ENCODE results near the gene FAM169A. TPM values are rescaled to one million over a fixed set of nuclear protein-coding genes. Genes with fewer than 3 reads are reported as not detected.
A peak's percentile ranks its signal among the peaks of the same experiment; 100 is the strongest.
"Not testable (repeated sequence)": the region's sequence is repeated elsewhere in the genome, so short reads cannot be mapped to it uniquely, and the experiment has no call there.

FAM169A gene
- total RNA-seq, 2 experiments from 2014 or later = 10.4 to 11.5 TPM

DNA sequence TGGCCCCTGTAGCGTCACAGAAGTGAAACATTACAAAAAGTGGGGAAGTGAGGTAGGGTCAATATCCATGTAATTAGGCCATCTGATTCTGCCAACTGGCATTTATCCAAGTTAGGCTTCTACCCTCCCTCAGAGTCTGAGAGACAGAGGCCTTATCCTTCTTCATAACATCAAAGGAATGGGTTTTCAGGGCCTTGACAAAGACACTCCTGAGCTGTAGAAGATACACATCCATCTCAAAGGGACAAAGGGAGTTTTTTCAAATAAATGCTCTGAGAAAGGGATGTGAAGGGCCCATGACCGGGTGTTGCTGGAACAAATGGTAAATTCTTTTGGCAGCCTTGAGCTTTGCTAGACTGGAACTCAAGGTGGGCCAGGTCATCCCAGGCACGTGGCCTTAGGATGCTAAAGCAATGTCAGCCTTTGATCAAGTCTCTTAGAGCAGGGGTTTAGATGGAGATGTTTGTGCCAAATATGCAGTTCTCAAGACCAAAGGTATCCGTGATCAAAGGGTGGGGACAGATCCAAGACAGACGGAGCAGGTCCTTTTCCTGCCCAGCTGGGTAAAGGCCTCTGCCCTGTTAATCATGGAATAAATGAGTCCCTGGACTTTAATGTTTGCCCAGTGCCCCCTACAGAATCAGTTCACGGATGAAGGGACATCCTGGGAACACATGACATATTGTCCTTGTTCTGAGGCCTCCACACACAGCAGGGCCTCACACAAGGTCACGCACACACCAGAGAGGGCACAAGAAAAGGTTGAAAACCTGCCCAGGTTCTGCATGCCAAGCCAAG, 10.0 kb upstream of the FAM169A start:
- POLR2A ChIA-PET = no interaction called here
- intact Hi-C loops (cut with micrococcal nuclease) = no loop called here
- TF ChIP-seq, protein P1, sequence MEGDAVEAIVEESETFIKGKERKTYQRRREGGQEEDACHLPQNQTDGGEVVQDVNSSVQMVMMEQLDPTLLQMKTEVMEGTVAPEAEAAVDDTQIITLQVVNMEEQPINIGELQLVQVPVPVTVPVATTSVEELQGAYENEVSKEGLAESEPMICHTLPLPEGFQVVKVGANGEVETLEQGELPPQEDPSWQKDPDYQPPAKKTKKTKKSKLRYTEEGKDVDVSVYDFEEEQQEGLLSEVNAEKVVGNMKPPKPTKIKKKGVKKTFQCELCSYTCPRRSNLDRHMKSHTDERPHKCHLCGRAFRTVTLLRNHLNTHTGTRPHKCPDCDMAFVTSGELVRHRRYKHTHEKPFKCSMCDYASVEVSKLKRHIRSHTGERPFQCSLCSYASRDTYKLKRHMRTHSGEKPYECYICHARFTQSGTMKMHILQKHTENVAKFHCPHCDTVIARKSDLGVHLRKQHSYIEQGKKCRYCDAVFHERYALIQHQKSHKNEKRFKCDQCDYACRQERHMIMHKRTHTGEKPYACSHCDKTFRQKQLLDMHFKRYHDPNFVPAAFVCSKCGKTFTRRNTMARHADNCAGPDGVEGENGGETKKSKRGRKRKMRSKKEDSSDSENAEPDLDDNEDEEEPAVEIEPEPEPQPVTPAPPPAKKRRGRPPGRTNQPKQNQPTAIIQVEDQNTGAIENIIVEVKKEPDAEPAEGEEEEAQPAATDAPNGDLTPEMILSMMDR (IDR thresholded peaks at IDR 0.05) = no peak
- CTCF ChIA-PET = no interaction called here
- ATAC-seq (no peak), DNase-seq (no peak)
- no peak overlapping the region for H3K27ac Mint-ChIP-seq
- H3K36me3 Mint-ChIP-seq (ENCODE audit: low read depth) = no peaks in the 10 kb centered on the region
- no peak overlapping the region for H3K4me3 Mint-ChIP-seq
- no peaks in the 10 kb centered on the region for H3K4me1 Mint-ChIP-seq (ENCODE audit: low read depth)
- H3K9me3 Mint-ChIP-seq = no peaks in the 10 kb centered on the region
- H3K27me3 Mint-ChIP-seq = no peaks in the 10 kb centered on the region

DNA sequence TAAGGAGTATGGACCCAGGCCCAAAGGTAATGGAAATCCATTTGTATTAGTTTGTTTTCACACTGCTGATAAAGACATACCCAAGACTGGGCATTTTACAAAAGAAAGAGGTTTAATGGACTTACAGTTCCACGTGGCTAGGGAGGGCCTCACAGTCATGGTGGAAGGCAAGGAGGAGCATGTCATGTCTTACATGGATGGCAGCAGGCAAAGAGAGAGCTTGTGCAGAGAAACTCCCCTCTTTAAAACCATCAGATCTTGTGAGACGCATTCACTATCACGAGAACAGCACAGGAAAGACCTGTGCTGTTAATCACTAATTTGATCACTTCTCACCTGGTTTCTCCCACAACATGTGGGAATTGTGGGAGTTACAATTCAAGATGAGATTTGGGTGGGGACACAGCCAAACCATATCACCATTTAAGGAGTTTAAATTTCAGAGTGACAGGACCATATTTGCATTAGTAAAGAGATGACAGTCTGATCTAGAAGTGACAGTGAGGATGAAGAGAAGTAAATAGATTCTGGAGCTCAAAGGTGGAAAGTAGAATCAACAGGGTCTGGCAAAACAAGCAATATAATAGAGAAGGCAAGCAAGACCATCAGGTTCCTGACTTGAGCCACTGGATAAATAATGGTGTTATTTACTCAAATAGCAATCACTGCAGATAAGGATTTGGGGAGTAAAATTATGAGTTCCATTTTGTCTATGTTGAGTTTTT, 7.5 kb upstream of the FAM169A start:
- intact Hi-C loops (cut with micrococcal nuclease) = no loop called here
- no peaks in the 10 kb centered on the region for H3K9me3 Mint-ChIP-seq
- no peak for ATAC-seq

DNA sequence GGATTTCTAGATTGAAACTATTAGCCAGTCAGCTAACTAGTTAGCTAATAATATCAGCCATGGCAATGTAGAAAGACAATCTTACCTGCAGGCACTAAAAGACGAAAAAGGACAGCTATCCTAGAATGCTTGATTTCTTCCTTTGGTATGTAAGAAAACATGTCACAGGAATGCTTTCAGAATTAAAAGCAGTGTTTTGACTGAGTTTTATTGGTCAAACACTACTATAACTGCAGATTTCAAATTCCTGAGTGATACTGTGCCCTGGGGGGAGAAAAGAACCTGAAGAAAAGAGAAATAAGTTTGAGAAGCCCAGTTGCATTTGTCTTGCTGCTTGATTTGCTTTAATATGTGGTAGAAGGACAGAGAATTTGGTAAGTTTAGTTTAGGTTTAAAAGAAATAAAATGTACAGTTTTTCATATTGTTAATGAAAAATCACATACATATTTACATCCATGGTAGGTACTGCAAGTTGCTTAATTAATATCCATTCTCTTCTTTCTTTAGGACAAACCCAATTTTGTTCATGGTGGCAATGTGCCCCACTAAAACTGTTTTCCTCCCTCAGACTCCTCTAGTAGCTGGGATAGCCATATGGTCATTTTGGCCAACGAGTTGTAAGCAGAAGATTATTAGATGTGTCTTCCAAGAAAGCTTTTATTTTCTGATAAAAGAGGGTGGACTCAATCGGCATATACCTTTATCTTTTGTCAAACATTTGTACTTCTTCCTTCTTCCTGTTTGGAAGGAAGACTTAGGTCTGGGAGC, 4.3 kb upstream of the FAM169A start:
- no peak overlapping the region for H3K27ac Mint-ChIP-seq
- H3K36me3 Mint-ChIP-seq (ENCODE audit: low read depth) = peaks cover under 1% of the 10 kb centered on the region
- ATAC-seq (no peak), DNase-seq (no peak)
- intact Hi-C loops (cut with micrococcal nuclease) = no loop called here
- ChIA-PET POLR2A (no interaction called here), CTCF (no interaction called here)
- H3K4me1 Mint-ChIP-seq (ENCODE audit: low read depth) = peaks cover 2% of the 10 kb centered on the region
- no peaks in the 10 kb centered on the region for H3K9me3 Mint-ChIP-seq
- no peaks in the 10 kb centered on the region for H3K27me3 Mint-ChIP-seq
- H3K4me3 Mint-ChIP-seq = no peak overlapping the region
- TF ChIP-seq, protein P1 (IDR thresholded peaks at IDR 0.05) = no peak

More for the DNA sequence above, 7.5 kb upstream of the FAM169A start:
- H3K4me1 Mint-ChIP-seq (ENCODE audit: low read depth) = no peaks in the 10 kb centered on the region
- no peak for DNase-seq
- H3K36me3 Mint-ChIP-seq (ENCODE audit: low read depth) = no peaks in the 10 kb centered on the region
- TF ChIP-seq, protein P1 (IDR thresholded peaks at IDR 0.05) = no peak
- no peak overlapping the region for H3K4me3 Mint-ChIP-seq
- no peak overlapping the region for H3K27ac Mint-ChIP-seq
- H3K27me3 Mint-ChIP-seq = no peaks in the 10 kb centered on the region
- CTCF ChIA-PET = no interaction called here
- POLR2A ChIA-PET = interaction anchor here (0.6 kb wide), 1 partner anchor 853 kb away, joined by 3 read pairs; no protein-coding TSS in a partner anchor

GRCh38 chr5:74869414-74869813, 3.2 kb upstream of the FAM169A start:
- H3K27ac Mint-ChIP-seq; POLR2A ChIA-PET; intact Hi-C loops (cut with micrococcal nuclease); H3K27me3 Mint-ChIP-seq; CTCF ChIA-PET; H3K36me3 Mint-ChIP-seq (ENCODE audit: low read depth); ATAC-seq; H3K9me3 Mint-ChIP-seq; H3K4me3 Mint-ChIP-seq: not testable (repeated sequence)
- H3K4me1 Mint-ChIP-seq (ENCODE audit: low read depth) = peaks cover 12% of the 10 kb centered on the region
- DNase-seq = peak; percentile 20

GRCh38 chr5:74866596-74867162, 492 bp upstream of the FAM169A start:
- H3K27ac Mint-ChIP-seq = peak overlapping the region; percentile 73
- H3K27me3 Mint-ChIP-seq = no peaks in the 10 kb centered on the region
- DNase-seq (peak; percentile 12), ATAC-seq (peak; percentile 14)
- H3K9me3 Mint-ChIP-seq = no peaks in the 10 kb centered on the region
- TF ChIP-seq, protein P1 (IDR thresholded peaks at IDR 0.05) = no peak
- H3K36me3 Mint-ChIP-seq (ENCODE audit: low read depth) = peaks cover 3% of the 10 kb centered on the region
- H3K4me3 Mint-ChIP-seq = peak overlapping the region; percentile 78
- POLR2A ChIA-PET = no interaction called here
- CTCF ChIA-PET = interaction anchor here (1.3 kb wide), 1 partner anchor 15 kb away, joined by 4 read pairs; no protein-coding TSS in a partner anchor
- peaks cover 30% of the 10 kb centered on the region for H3K4me1 Mint-ChIP-seq (ENCODE audit: low read depth)
- intact Hi-C loops (cut with micrococcal nuclease) = no loop called here
